GM18909 (cell line): ENCODE data around the gene SSR2.
A peak's percentile ranks its signal among the peaks of the same experiment; 100 is the strongest.

ENCODE experiments used
- ATAC-seq: cut with Tn5 transposase; IDR thresholded peaks from one replicate; pipeline ENCODE4 v1.9.1; 2021; ENCODE audit warnings: mild to moderate bottlenecking; ENCODE audit not compliant: unreplicated experiment, poor library complexity

The SSR2 gene

GRCh38 chr1:156020293-156021092 is at the start of gene SSR2:
Gene SSR2, minus strand, starts transcription at chr1:156020951. Its CDS starts 784 bp downstream, at chr1:156020167.
- peak; percentile 94 for ATAC-seq

- ATAC-seq = no peak
Measured at GRCh38 chr1:156070548-156070947, 49.8 kb upstream of the SSR2 start.

GRCh38 chr1:156069490-156070455 is 49.0 kb upstream of the SSR2 start:
- no peak for ATAC-seq

GRCh38 chr1:156067262-156067661 is 46.5 kb upstream of the SSR2 start:
- no peak for ATAC-seq

- ATAC-seq = no peak
Measured at GRCh38 chr1:156065871-156066270, 45.1 kb upstream of the SSR2 start.

GRCh38 chr1:156065212-156065611 is 44.5 kb upstream of the SSR2 start:
- ATAC-seq = no peak

GRCh38 chr1:156064615-156065014 is 43.9 kb upstream of the SSR2 start:
- ATAC-seq = no peak

- ATAC-seq = no peak
Measured at GRCh38 chr1:156063997-156064285, 43.2 kb upstream of the SSR2 start.

- ATAC-seq = no peak
Measured at GRCh38 chr1:156062189-156062588, 41.4 kb upstream of the SSR2 start.

- ATAC-seq = no peak
Measured at GRCh38 chr1:156060937-156061636, 40.3 kb upstream of the SSR2 start, which contains the start of gene RAB25. Gene RAB25, plus strand, starts transcription at chr1:156061160. Its CDS starts 241 bp downstream, at chr1:156061401.

GRCh38 chr1:156056326-156056849 is 35.6 kb upstream of the SSR2 start:
- no peak for ATAC-seq

- peak; percentile 1 for ATAC-seq
Measured at GRCh38 chr1:156055281-156056048, 34.7 kb upstream of the SSR2 start.

- ATAC-seq = peak; percentile 71
Measured at GRCh38 chr1:156054500-156055280, 33.9 kb upstream of the SSR2 start, which contains the start of gene LAMTOR2. Gene LAMTOR2, plus strand, starts transcription at chr1:156054782. Its CDS starts 108 bp downstream, at chr1:156054890.

GRCh38 chr1:156053768-156054499 is 33.2 kb upstream of the SSR2 start, which contains the start of gene UBQLN4:
Gene UBQLN4, minus strand, starts transcription at chr1:156053798. Its CDS starts 97 bp downstream, at chr1:156053701.
- ATAC-seq = peak; percentile 47

- ATAC-seq = peak; percentile 23
Measured at GRCh38 chr1:156052862-156053767, 32.4 kb upstream of the SSR2 start.

- no peak for ATAC-seq
Measured at GRCh38 chr1:156051011-156051725, 30.4 kb upstream of the SSR2 start.
